ENCODE measurements around the gene SH3PXD2B.
"Not testable (repeated sequence)": the region's sequence is repeated elsewhere in the genome, so short reads cannot be mapped to it uniquely, and the experiment has no call there.

Gene SH3PXD2B

DNA sequence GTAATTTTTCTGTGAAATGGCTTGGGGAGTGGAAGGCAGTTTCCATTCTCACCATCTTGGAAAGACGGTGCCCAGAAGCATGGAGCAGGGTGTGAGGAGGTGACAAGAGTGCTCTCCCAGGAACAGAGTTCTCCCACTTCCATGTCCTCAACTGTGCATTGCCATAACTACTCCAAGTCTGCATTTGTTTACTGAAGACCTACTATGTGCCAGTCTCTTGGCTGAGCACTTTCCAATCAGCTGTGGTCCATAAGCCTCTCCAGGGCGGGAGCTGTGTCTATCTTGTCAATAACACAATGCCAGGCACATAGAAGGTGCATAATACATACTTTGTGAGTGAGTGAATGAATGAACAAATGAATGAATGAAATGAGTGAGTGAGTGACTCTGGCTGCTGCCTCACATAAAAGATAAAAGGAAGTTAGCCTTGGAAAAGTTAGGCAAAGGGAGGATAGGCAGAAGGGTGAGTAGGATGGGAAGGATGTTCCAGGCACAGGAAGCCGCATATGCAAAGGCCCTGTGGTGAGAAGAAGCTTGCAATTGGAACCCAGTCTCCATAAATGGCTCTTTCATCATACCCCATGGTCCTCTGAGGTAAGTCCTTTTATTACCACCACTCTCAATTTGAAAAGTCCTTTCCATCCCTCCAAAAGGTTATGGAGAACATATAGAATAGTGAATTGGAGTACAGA lies 31.3 kb upstream of the SH3PXD2B start:
- DNase-seq (no peak), ATAC-seq (no peak)

DNA sequence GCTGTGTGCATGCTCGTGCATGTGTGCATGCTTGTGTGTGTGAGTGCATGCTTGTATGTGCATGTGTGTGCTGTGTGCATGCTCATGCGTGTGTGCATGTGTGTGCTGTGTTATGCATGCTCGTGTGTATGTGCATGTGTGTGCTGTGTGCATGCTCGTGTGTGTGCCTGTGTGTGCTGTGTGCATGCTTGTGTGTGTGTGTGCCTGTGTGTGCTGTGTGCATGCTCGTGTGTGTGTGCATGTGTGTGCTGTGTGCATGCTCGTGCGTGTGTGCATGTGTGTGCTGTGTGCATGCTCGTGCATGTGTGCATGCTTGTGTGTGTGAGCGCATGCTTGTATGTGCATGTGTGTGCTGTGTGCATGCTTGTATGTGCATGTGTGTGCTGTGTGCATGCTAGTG lies 30.3 kb upstream of the SH3PXD2B start:
- DNase-seq (no peak), ATAC-seq (no peak)

- DNase-seq, result no peak
- no peak for ATAC-seq
Measured at GRCh38 chr5:172482156-172483020, 28.1 kb upstream of the SH3PXD2B start.

DNA sequence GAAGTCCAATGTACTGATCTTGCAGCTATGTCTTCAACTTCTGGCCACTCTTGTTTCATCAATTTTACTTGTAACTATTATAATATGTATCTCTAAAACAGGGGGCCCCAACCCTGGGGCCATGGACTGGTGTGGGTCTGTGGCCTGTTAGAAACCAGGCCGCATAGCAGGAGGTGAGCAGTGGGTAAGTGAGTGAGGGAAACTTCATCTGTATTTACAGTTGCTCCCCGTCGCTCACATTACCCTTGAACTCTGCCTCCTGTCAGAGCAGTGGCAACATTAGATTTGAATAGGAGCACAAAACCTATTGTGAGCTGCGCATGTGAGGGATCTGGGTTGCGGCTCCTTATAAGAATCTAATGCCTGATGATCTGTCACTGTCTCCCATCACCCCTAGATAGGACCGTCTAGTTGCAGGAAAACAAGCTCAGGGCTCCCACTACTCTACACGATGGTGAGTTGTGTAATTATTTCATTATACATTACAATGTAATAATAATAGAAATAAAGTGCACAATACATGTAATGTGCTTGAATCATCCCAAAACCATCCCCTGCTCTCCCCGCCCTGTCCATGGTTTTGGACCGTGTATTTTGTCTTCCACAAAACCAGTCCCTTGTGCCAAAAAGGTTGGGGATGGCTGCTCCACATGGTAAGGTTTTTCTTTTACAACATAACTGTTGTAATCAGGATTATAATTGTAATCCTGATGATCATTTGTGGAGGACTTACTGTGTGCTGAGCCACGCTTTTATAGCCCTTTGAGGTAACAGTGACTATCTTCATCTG lies 26.9 kb upstream of the SH3PXD2B start:
- no peak for DNase-seq
- no peak for ATAC-seq

- DNase-seq, result no peak
- ATAC-seq, result no peak
Measured at GRCh38 chr5:172479784-172480115, 25.4 kb upstream of the SH3PXD2B start.

- peak; percentile 72 for DNase-seq
Measured at GRCh38 chr5:172479034-172479783, 24.9 kb upstream of the SH3PXD2B start.

DNA sequence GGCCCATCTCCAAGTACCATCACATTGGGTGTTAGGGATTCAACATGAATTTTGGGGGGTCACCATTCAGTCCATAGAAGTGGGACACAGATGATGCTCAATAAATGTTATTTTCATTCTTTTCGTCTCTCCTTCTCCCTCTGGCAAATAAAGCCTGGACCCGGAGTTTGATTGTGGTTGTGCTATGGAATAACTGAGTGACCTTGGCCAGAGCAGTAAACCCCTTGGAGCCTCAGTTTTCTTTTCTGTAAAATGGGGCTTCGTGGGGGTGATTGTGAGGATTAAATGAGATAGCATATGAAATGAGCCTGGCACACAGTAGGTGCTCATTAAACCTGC lies 24.3 kb upstream of the SH3PXD2B start:
- ATAC-seq, DNase-seq: not testable (repeated sequence)

More at GRCh38 chr5:172479034-172479783, 24.9 kb upstream of the SH3PXD2B start:
- peak; percentile 94 for ATAC-seq

DNA sequence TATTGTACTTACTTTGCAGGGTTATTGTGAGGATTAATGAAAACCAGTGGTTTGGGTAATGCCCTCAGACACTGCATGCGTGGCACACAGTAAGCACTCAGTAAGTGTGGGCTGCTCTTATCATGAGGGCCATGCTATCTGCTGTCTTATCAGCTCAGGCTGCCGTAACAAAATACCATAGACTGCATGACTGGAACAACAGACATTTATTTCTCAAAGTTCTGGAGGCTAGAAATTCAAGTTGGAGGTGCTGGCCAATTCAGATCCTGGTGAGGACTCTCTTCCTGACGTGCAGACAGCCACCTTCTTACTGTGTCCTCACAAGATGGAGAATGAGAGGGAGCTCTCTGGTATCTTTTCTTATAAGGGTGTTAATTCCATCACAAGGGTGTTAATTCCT lies 23.9 kb upstream of the SH3PXD2B start:
- no peak for ATAC-seq
- no peak for DNase-seq

GRCh38 chr5:172477466-172477865 lies 23.1 kb upstream of the SH3PXD2B start:
- ATAC-seq, result no peak
- DNase-seq, result no peak

DNA sequence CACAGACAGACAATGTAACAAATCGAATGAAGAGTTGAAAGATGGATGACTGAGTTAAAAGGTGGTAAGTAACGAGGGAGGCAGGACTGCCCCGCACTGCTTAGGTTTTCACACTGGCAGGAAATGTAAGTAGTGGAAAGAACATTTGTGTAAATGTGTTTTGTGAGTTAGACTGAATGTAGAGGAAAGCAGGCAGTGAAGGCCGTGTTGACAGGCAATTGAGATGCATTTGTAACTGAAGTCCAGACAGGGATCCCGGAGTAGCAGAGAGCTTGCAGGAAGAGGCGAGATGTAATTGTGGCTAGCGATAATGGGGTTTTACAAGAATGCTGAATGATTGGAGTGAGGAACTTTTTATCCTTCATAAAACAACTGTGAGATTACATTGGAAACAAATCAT lies 20.0 kb upstream of the SH3PXD2B start:
- ATAC-seq (no peak), DNase-seq (no peak)

- no peak for DNase-seq
- no peak for ATAC-seq
Measured at GRCh38 chr5:172473427-172473826, 19.1 kb upstream of the SH3PXD2B start.

DNA sequence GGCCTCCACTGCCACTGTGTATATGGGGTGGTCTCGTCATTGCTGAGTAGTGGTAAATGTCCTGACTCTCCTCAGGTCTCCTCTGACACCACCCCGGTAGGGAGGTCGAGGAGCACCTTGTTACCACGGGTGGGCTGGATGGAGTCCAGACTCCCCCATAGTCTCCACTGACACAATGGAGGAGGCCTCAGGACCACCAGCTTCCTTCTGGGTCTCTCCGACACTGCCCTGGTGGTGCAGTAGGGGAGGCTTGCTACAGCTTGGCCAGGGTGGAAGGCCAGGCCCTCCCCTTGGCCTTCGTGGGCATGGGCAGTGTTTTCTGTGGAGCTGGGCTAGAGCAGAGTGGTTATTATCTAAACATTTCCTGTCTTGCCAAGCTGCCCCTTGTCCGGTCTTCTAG lies 15.4 kb upstream of the SH3PXD2B start:
- DNase-seq (no peak), ATAC-seq (no peak)

GRCh38 chr5:172466062-172466461 lies 11.7 kb upstream of the SH3PXD2B start:
- ATAC-seq (no peak), DNase-seq (no peak)

GRCh38 chr5:172463031-172463430 lies 8.7 kb upstream of the SH3PXD2B start:
- DNase-seq, result no peak
- ATAC-seq, result no peak

DNA sequence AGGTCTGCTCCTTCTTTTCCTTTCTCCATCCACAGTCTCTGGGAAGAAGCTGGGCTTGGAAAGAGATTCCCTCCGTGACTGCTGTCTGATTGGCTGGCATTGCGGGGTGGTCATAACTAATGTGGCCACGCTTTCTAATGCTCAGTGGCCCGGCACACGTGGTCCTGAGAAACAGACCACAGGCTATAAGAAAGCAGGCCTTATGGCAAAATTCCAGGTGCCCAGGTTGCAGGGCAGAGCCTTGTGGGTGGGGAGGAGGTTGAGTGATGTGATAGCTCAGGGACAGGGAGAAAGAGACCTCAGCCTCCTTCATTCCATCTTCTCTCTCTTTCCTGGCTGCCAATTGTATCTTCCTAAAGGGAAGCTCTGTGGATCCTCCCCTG lies 5.4 kb upstream of the SH3PXD2B start:
- DNase-seq (no peak), ATAC-seq (no peak)

GRCh38 chr5:172458976-172459782 lies 4.9 kb upstream of the SH3PXD2B start:
- ATAC-seq (no peak), DNase-seq (no peak)

DNA sequence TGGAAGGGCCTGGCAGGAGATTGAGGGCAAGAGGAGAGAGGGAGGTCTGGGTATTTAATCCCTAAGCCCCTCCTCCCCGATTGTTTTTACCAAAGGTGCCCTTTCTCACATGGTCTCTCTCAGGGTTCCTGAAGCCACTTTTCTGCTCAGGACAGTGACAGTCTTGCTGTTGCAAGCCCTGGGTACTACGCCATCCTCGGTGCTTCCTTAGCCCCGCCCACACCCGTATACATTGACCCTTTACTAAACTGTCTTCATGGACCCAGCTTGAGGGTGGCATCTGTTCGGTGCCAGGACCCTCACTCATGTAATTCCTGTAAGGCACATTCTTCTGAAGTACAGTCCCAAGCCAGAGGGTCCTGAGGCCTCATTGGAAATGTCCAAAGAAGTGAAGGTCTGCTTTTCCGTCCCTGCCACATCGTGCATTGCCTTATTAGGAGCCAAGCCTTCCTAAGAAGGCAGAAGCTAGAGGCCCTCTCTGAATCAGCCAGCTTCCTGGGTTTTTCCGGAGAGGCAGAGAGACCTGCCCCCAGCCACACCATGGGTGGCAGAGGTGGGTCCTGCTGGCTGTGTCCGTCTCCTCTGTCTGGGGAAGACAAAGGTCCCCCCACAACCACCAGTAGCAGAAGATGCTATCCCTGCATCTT lies 1.9 kb upstream of the SH3PXD2B start:
- DNase-seq, result no peak
- no peak for ATAC-seq

- ATAC-seq (no peak), DNase-seq (no peak)
Measured at GRCh38 chr5:172455511-172456061, 1.3 kb upstream of the SH3PXD2B start.

DNA sequence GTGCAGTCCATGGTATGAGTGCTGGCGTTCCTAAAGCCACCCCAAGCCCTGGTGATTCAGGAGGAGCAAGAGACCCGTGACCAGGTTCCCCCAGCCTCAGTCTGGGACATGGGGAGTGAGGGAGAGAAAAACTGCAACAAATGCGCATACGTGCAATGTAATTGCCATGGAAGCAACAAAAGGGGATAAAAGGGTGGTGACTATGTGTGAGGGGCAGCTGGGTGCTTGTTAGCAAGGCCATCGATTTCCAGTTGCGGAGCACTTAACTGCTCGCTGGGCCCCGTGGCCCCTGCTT lies 709 bp upstream of the SH3PXD2B start:
- DNase-seq, result no peak
- no peak for ATAC-seq

- peak; percentile 33 for DNase-seq
- no peak for ATAC-seq
Measured at GRCh38 chr5:172453986-172454357, 353 bp downstream of the SH3PXD2B start.
